Kidney epithelial cell (primary cell): ENCODE measurements around the gene RBM26. TPM values are rescaled to one million over a fixed set of nuclear protein-coding genes. Genes with fewer than 3 reads are reported as not detected.

Source experiments
- DNase-seq: peaks from one replicate; pipeline ENCODE4 v3.0.0-alpha.2; 2010; ENCODE audit warnings: low read depth
- H3K27me3 ChIP-seq: 2 replicates; pipeline ENCODE4 v1.6.0; 2011; ENCODE audit warnings: low read length; ENCODE audit not compliant: control insufficient read depth, insufficient read depth
- H3K36me3 ChIP-seq: 2 replicates; pipeline ENCODE4 v1.5.1; 2011; ENCODE audit warnings: low read length; ENCODE audit not compliant: control insufficient read depth, insufficient read depth
- H3K4me3 ChIP-seq: 2 replicates; pipeline ENCODE4 v1.5.1; 2011; ENCODE audit warnings: low read depth, mild to moderate bottlenecking, control low read depth, low read length
- CTCF ChIP-seq: IDR thresholded peaks from 2 replicates; pipeline ENCODE4 v1.5.1; 2011; ENCODE audit warnings: mild to moderate bottlenecking, moderate library complexity, low read length, control low read depth, inconsistent platforms; ENCODE audit not compliant: insufficient read depth, poor library complexity, severe bottlenecking
- total RNA-seq: library from RNA; depleted of rRNA; stranded (reverse); fragments of >200 nt; gene quantifications from 2 replicates; pipeline ENCODE4 v1.2.3, GENCODE V29; 2015

The RBM26 gene
- total RNA-seq, 1 donor from 2014 or later: 25.6 TPM

- H3K4me3 ChIP-seq: peak overlapping the region; percentile 86
- H3K36me3 ChIP-seq: no peaks in the 10 kb centered on the region
- DNase-seq: no peak
- TF ChIP-seq CTCF: no peak
- H3K27me3 ChIP-seq: no peaks in the 10 kb centered on the region
Observed at GRCh38 chr13:79404985-79405384, 1.1 kb downstream of the RBM26 start.

- H3K27me3 ChIP-seq: no peaks in the 10 kb centered on the region
- no peaks in the 10 kb centered on the region for H3K36me3 ChIP-seq
- no peak for TF ChIP-seq CTCF
- no peak for DNase-seq
- peak overlapping the region; percentile 86 for H3K4me3 ChIP-seq
Observed at GRCh38 chr13:79404361-79404760, 1.7 kb downstream of the RBM26 start.

GRCh38 chr13:79403113-79403512 lies 2.9 kb downstream of the RBM26 start:
- Histone ChIP-seq H3K27me3 (no peaks in the 10 kb centered on the region), H3K4me3 (no peak overlapping the region), H3K36me3 (no peaks in the 10 kb centered on the region)
- no peak for TF ChIP-seq CTCF
- DNase-seq: no peak

- H3K36me3 ChIP-seq: no peaks in the 10 kb centered on the region
- DNase-seq: no peak
- no peaks in the 10 kb centered on the region for H3K27me3 ChIP-seq
- TF ChIP-seq CTCF: no peak
- no peak overlapping the region for H3K4me3 ChIP-seq
Observed at GRCh38 chr13:79402679-79403078, 3.4 kb downstream of the RBM26 start.

GRCh38 chr13:79402074-79402635 lies 3.9 kb downstream of the RBM26 start:
- TF ChIP-seq CTCF: no peak
- Histone ChIP-seq H3K36me3 (no peaks in the 10 kb centered on the region), H3K27me3 (no peaks in the 10 kb centered on the region), H3K4me3 (no peak overlapping the region)
- no peak for DNase-seq
